ENCODE measurements around the gene PACS2. TPM values are rescaled to one million over a fixed set of nuclear protein-coding genes. Genes with fewer than 3 reads are reported as not detected.

Gene PACS2
- polyA plus RNA-seq, 1 of the 3 experiments (the other 2 are of a cell fraction), result 42.7 TPM

DNA sequence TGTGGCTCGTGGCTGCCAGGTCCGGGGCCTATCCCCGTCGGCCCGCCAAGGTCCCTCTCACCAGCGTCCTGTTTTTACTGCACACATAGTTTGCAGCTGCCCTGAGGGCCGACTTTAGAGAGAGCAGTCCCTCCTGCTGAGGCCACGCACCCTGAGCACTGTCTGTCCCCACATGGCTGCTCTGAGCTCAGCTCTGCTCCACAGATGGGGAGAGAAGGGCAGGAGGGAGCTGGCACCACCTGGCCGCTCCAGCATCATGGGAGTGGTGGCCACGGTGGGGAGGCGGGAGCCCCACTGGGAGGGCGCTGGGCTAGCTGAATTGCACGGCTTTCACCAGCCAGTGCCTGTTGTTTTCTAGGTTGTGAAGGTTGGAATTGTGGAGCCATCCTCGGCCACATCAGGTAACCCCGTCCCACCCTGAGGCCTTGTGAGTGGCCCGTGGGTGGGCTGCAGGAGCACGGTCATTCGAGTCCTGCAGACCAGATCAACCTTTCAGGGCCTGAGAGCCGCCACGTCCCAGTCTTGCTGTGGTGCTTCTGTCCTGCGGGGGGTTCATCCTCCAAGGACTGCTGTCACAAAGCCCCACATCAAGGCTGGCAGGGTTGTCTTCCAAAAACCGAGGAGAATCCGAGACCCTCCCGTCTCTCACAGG, 76.4 kb downstream of the PACS2 start:
- H2AFZ ChIP-seq (ENCODE audit: low read depth), result no peak overlapping the region
- no peak overlapping the region for H3K9ac ChIP-seq
- no peaks in the 10 kb centered on the region for H3K9me2 ChIP-seq
- DNase-seq, result no peak
- peaks cover 0 to 27% of the 10 kb centered on the region in 2 experiments for H3K36me3 ChIP-seq (replicated peaks in 1 of 2; ENCODE audit: control insufficient read depth in 1 of 2, insufficient read depth in 2 of 2, low read length in 1 of 2)
- 91% methylated on average over 9 of the region's 24 CpGs for WGBS (ENCODE audit: low lambda C conversion rate)
- no peaks in the 10 kb centered on the region for H3K27me3 ChIP-seq (ENCODE audit: insufficient read depth)
- H3K4me3 ChIP-seq (ENCODE audit: low read depth in 2 of 2, low read length in 1 of 2), result no peak overlapping the region
- TF ChIP-seq, protein P1, sequence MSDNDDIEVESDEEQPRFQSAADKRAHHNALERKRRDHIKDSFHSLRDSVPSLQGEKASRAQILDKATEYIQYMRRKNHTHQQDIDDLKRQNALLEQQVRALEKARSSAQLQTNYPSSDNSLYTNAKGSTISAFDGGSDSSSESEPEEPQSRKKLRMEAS (IDR thresholded peaks at IDR 0.05; ENCODE audit: low read depth), result no peak
- TF ChIP-seq, protein P2, sequence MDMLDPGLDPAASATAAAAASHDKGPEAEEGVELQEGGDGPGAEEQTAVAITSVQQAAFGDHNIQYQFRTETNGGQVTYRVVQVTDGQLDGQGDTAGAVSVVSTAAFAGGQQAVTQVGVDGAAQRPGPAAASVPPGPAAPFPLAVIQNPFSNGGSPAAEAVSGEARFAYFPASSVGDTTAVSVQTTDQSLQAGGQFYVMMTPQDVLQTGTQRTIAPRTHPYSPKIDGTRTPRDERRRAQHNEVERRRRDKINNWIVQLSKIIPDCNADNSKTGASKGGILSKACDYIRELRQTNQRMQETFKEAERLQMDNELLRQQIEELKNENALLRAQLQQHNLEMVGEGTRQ (IDR thresholded peaks at IDR 0.05; ENCODE audit: borderline replicate concordance, low read depth, low read length), result no peak
- TF ChIP-seq RXRA (IDR thresholded peaks at IDR 0.05; ENCODE audit: borderline replicate concordance, low read depth) (no peak), SIN3A (IDR thresholded peaks at IDR 0.05; ENCODE audit: borderline replicate concordance, low read depth, low read length) (no peak), FOXM1 (IDR thresholded peaks at IDR 0.05; ENCODE audit: low read depth) (no peak), FOSL2 (IDR thresholded peaks at IDR 0.05; ENCODE audit: borderline replicate concordance, low read depth) (no peak), EP300 (IDR thresholded peaks at IDR 0.05; ENCODE audit: borderline replicate concordance in 1 of 2, low read depth in 1 of 2, low read length in 1 of 2) (no peak), ELF1 (IDR thresholded peaks at IDR 0.05) (no peak)
- ChIA-PET CTCF (interaction anchor here (3.8 kb wide), 1 partner anchor 20 kb away, joined by 21 read pairs; no protein-coding TSS in a partner anchor), POLR2A (no interaction called here)
- no peaks in the 10 kb centered on the region for H3K9me3 ChIP-seq
- H3K27ac ChIP-seq (ENCODE audit: low read depth in 2 of 2, low read length in 1 of 2), result no peak overlapping the region
- peaks cover 0 to 7% of the 10 kb centered on the region in 2 experiments; a peak in 1 of 4 replicates for H3K4me1 ChIP-seq (ENCODE audit: control insufficient read depth in 1 of 2, insufficient read depth in 2 of 2, low read depth in 1 of 2, low read length in 1 of 2)
- no peak overlapping the region for H3K4me2 ChIP-seq
- no peaks in the 10 kb centered on the region for H4K20me1 ChIP-seq (ENCODE audit: insufficient read depth)
- H3K79me2 ChIP-seq (ENCODE audit: insufficient read depth), result no peaks in the 10 kb centered on the region
- H3F3A ChIP-seq (replicated peaks; ENCODE audit: insufficient read depth), result no peaks in the 10 kb centered on the region

DNA sequence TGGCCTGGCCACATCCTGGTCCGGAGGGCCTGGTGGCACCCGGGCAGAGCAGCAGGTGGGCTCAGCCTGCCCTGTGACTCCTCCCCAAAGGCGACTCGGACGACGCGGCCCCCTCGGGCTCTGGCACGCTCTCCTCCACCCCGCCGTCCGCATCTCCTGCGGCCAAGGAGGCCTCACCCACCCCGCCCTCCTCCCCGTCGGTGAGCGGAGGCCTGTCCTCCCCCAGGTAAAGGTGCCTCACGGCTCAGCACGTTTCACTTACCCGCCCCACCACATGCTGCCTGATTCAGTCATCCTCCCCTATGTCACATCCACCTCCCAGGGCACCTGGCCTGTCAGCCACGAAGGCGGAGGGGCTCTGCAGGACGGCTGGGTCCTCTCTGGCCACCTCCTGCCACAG, 77.0 kb downstream of the PACS2 start:
- Histone ChIP-seq H4K20me1 (ENCODE audit: insufficient read depth) (no peaks in the 10 kb centered on the region), H3K9me3 (no peaks in the 10 kb centered on the region), H2AFZ (ENCODE audit: low read depth) (no peak overlapping the region), H3K9ac (no peak overlapping the region), H3F3A (replicated peaks; ENCODE audit: insufficient read depth) (no peaks in the 10 kb centered on the region), H3K4me3 (ENCODE audit: low read depth in 2 of 2, low read length in 1 of 2) (no peak overlapping the region), H3K27me3 (ENCODE audit: insufficient read depth) (no peaks in the 10 kb centered on the region), H3K27ac (ENCODE audit: low read depth in 2 of 2, low read length in 1 of 2) (no peak overlapping the region), H3K9me2 (no peaks in the 10 kb centered on the region), H3K79me2 (ENCODE audit: insufficient read depth) (no peaks in the 10 kb centered on the region), H3K36me3 (replicated peaks in 1 of 2; ENCODE audit: control insufficient read depth in 1 of 2, insufficient read depth in 2 of 2, low read length in 1 of 2) (peaks cover 0 to 26% of the 10 kb centered on the region in 2 experiments), H3K4me2 (no peak overlapping the region), H3K4me1 (ENCODE audit: control insufficient read depth in 1 of 2, insufficient read depth in 2 of 2, low read depth in 1 of 2, low read length in 1 of 2) (peaks cover 0 to 7% of the 10 kb centered on the region in 2 experiments; a peak in 1 of 4 replicates)
- 93% methylated on average over 10 of the region's 23 CpGs for WGBS (ENCODE audit: low lambda C conversion rate)
- CTCF ChIA-PET, result interaction anchor here (1.4 to 3.8 kb wide), 2 partner anchors 21 to 89 kb away, joined by 6 to 21 read pairs; no protein-coding TSS in a partner anchor
- DNase-seq, result no peak
- POLR2A ChIA-PET, result no interaction called here
- TF ChIP-seq JUND (IDR thresholded peaks at IDR 0.05), result no peak
- TF ChIP-seq NRF1 (IDR thresholded peaks at IDR 0.05; ENCODE audit: low read depth, low read length), result no peak
- TF ChIP-seq POLR2AphosphoS5 (IDR thresholded peaks at IDR 0.05; ENCODE audit: low read depth, low read length), result no peak
- no peak for TF ChIP-seq ELF1 (IDR thresholded peaks at IDR 0.05)
- TF ChIP-seq, protein P3, sequence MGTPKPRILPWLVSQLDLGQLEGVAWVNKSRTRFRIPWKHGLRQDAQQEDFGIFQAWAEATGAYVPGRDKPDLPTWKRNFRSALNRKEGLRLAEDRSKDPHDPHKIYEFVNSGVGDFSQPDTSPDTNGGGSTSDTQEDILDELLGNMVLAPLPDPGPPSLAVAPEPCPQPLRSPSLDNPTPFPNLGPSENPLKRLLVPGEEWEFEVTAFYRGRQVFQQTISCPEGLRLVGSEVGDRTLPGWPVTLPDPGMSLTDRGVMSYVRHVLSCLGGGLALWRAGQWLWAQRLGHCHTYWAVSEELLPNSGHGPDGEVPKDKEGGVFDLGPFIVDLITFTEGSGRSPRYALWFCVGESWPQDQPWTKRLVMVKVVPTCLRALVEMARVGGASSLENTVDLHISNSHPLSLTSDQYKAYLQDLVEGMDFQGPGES (IDR thresholded peaks at IDR 0.05; ENCODE audit: low read depth, low read length), result no peak
- no peak for TF ChIP-seq GABPA (IDR thresholded peaks at IDR 0.05; ENCODE audit: low read depth)
- no peak for TF ChIP-seq EZH2phosphoT487 (IDR thresholded peaks at IDR 0.05; ENCODE audit: borderline replicate concordance, low read depth)
- TF ChIP-seq, protein P4, sequence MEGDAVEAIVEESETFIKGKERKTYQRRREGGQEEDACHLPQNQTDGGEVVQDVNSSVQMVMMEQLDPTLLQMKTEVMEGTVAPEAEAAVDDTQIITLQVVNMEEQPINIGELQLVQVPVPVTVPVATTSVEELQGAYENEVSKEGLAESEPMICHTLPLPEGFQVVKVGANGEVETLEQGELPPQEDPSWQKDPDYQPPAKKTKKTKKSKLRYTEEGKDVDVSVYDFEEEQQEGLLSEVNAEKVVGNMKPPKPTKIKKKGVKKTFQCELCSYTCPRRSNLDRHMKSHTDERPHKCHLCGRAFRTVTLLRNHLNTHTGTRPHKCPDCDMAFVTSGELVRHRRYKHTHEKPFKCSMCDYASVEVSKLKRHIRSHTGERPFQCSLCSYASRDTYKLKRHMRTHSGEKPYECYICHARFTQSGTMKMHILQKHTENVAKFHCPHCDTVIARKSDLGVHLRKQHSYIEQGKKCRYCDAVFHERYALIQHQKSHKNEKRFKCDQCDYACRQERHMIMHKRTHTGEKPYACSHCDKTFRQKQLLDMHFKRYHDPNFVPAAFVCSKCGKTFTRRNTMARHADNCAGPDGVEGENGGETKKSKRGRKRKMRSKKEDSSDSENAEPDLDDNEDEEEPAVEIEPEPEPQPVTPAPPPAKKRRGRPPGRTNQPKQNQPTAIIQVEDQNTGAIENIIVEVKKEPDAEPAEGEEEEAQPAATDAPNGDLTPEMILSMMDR (IDR thresholded peaks at IDR 0.05), result no peak
- TF ChIP-seq FOXM1 (IDR thresholded peaks at IDR 0.05; ENCODE audit: low read depth), result no peak
- no peak for TF ChIP-seq YY1 (IDR thresholded peaks at IDR 0.05; ENCODE audit: low read depth)
- no peak for TF ChIP-seq RFX5 (IDR thresholded peaks at IDR 0.05; ENCODE audit: low read length)
- TF ChIP-seq, protein P5, sequence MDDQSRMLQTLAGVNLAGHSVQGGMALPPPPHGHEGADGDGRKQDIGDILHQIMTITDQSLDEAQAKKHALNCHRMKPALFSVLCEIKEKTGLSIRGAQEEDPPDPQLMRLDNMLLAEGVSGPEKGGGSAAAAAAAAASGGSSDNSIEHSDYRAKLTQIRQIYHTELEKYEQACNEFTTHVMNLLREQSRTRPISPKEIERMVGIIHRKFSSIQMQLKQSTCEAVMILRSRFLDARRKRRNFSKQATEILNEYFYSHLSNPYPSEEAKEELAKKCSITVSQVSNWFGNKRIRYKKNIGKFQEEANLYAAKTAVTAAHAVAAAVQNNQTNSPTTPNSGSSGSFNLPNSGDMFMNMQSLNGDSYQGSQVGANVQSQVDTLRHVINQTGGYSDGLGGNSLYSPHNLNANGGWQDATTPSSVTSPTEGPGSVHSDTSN (IDR thresholded peaks at IDR 0.05), result no peak

Measured in SK-N-SH (cell line).